Breast epithelium (tissue), 3 donors: ENCODE data around the gene NECTIN4.

ENCODE experiments used
- POLR2A ChIP-seq: fragments of 450-650 bp; IDR thresholded peaks from one replicate; pipeline ENCODE4 v1.6.1; 2016; ENCODE audit warnings: antibody characterized with exemption, mild to moderate bottlenecking, moderate library complexity
- POLR2AphosphoS5 ChIP-seq, 3 donors: sonication (generic); formaldehyde crosslinking; IDR thresholded peaks; one replicate each; pipeline ENCODE4 v1.6.1; 2017; ENCODE audit warnings: antibody characterized with exemption in 3 of 3
- TF ChIP-seq, protein P1 (sequence below), 3 donors: fragments of 450-650 bp; IDR thresholded peaks; one replicate each; pipeline ENCODE4 v1.5.1; 2016 to 2017; ENCODE audit warnings: antibody characterized with exemption in 3 of 3, mild to moderate bottlenecking in 3 of 3, moderate library complexity in 3 of 3

DNA sequence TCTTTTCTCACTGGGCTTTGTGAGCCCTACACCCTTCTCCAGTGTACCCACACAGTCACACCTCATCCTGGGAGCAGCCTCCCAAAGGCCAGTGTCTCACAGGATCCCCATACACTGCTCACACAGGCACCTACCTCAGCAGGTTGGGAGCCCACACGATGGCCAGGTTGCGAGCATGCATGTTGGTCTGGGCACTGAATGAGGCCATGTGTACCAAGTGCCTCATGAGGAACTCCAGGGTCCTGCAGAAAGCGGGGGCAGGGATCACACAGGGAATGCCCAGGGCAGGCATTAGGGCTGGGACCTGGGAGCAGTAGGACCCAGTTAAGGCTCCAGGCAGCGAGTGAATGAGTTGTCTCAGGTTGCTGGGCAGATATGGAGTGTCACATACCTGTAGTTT, 35.1 kb downstream of the NECTIN4 start:
- TF ChIP-seq, protein P1, sequence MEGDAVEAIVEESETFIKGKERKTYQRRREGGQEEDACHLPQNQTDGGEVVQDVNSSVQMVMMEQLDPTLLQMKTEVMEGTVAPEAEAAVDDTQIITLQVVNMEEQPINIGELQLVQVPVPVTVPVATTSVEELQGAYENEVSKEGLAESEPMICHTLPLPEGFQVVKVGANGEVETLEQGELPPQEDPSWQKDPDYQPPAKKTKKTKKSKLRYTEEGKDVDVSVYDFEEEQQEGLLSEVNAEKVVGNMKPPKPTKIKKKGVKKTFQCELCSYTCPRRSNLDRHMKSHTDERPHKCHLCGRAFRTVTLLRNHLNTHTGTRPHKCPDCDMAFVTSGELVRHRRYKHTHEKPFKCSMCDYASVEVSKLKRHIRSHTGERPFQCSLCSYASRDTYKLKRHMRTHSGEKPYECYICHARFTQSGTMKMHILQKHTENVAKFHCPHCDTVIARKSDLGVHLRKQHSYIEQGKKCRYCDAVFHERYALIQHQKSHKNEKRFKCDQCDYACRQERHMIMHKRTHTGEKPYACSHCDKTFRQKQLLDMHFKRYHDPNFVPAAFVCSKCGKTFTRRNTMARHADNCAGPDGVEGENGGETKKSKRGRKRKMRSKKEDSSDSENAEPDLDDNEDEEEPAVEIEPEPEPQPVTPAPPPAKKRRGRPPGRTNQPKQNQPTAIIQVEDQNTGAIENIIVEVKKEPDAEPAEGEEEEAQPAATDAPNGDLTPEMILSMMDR (IDR thresholded peaks at IDR 0.05) = no peak
- TF ChIP-seq POLR2A (no peak), POLR2AphosphoS5 (IDR thresholded peaks at IDR 0.05) (no peak)
